ENCODE measurements around the gene UVRAG. TPM values are rescaled to one million over a fixed set of nuclear protein-coding genes. Genes with fewer than 3 reads are reported as not detected.
"Not testable (repeated sequence)": the region's sequence is repeated elsewhere in the genome, so short reads cannot be mapped to it uniquely, and the experiment has no call there.

The UVRAG gene
- total RNA-seq, 1 donor from 2014 or later, result 45.2 TPM

- intact Hi-C loops (cut with DNase I), result no loop called here
- no peak overlapping the region for H3K4me3 ChIP-seq
- TF ChIP-seq CTCF (IDR thresholded peaks at IDR 0.05), result no peak
- H3K9me3 ChIP-seq, result no peaks in the 10 kb centered on the region
- H3K4me1 ChIP-seq, result no peaks in the 10 kb centered on the region
- H3K27ac ChIP-seq, result no peak overlapping the region
- H3K27me3 ChIP-seq, result no peaks in the 10 kb centered on the region
- no peak for DNase-seq (ENCODE audit: low spot score in 2 of 2)
- H3K36me3 ChIP-seq, result no peaks in the 10 kb centered on the region
Measured at GRCh38 chr11:75874684-75875341, 59.8 kb downstream of the UVRAG start.

- H3K27ac ChIP-seq; DNase-seq (ENCODE audit: low spot score in 2 of 2); H3K9me3 ChIP-seq; H3K4me3 ChIP-seq; H3K27me3 ChIP-seq; intact Hi-C loops (cut with DNase I); H3K4me1 ChIP-seq: not testable (repeated sequence)
- peaks cover 6 to 11% of the 10 kb centered on the region in 2 donors for H3K36me3 ChIP-seq
Measured at GRCh38 chr11:75877327-75877726, 62.3 kb downstream of the UVRAG start.

GRCh38 chr11:75877931-75878330, 62.9 kb downstream of the UVRAG start:
- H3K9me3 ChIP-seq; intact Hi-C loops (cut with DNase I); H3K27me3 ChIP-seq; H3K4me1 ChIP-seq; H3K27ac ChIP-seq; DNase-seq (ENCODE audit: low spot score in 2 of 2); H3K4me3 ChIP-seq: not testable (repeated sequence)
- H3K36me3 ChIP-seq, result peaks cover 6 to 11% of the 10 kb centered on the region in 2 donors

GRCh38 chr11:75878933-75879332, 63.9 kb downstream of the UVRAG start:
- Histone ChIP-seq H3K4me3 (no peak overlapping the region), H3K4me1 (no peaks in the 10 kb centered on the region), H3K36me3 (peaks cover 6 to 11% of the 10 kb centered on the region in 2 donors), H3K27me3 (no peaks in the 10 kb centered on the region), H3K9me3 (no peaks in the 10 kb centered on the region), H3K27ac (no peak overlapping the region)
- no peak for TF ChIP-seq CTCF (IDR thresholded peaks at IDR 0.05)
- intact Hi-C loops (cut with DNase I), result no loop called here
- DNase-seq (ENCODE audit: low spot score in 2 of 2), result no peak

- Histone ChIP-seq H3K27me3 (no peaks in the 10 kb centered on the region), H3K36me3 (peaks cover 6 to 11% of the 10 kb centered on the region in 2 donors), H3K9me3 (no peaks in the 10 kb centered on the region), H3K27ac (no peak overlapping the region), H3K4me1 (no peaks in the 10 kb centered on the region), H3K4me3 (no peak overlapping the region)
- intact Hi-C loops (cut with DNase I), result no loop called here
- TF ChIP-seq CTCF (IDR thresholded peaks at IDR 0.05), result no peak
- DNase-seq (ENCODE audit: low spot score in 2 of 2), result no peak
Measured at GRCh38 chr11:75879737-75880136, 64.7 kb downstream of the UVRAG start.

GRCh38 chr11:75880343-75880742, 65.3 kb downstream of the UVRAG start:
- H3K27me3 ChIP-seq; DNase-seq (ENCODE audit: low spot score in 2 of 2); H3K27ac ChIP-seq; H3K9me3 ChIP-seq; H3K4me1 ChIP-seq; intact Hi-C loops (cut with DNase I); H3K4me3 ChIP-seq: not testable (repeated sequence)
- H3K36me3 ChIP-seq, result peaks cover 6 to 11% of the 10 kb centered on the region in 2 donors

- no peak overlapping the region for H3K27ac ChIP-seq
- no peak for DNase-seq (ENCODE audit: low spot score in 2 of 2)
- H3K4me1 ChIP-seq, result no peaks in the 10 kb centered on the region
- intact Hi-C loops (cut with DNase I), result no loop called here
- H3K36me3 ChIP-seq, result peaks cover 6 to 13% of the 10 kb centered on the region in 2 donors
- H3K27me3 ChIP-seq, result no peaks in the 10 kb centered on the region
- H3K4me3 ChIP-seq, result no peak overlapping the region
- no peak for TF ChIP-seq CTCF (IDR thresholded peaks at IDR 0.05)
- no peaks in the 10 kb centered on the region for H3K9me3 ChIP-seq
Measured at GRCh38 chr11:75884321-75884720, 69.3 kb downstream of the UVRAG start.

Measured in ascending aorta (tissue), 2 donors.